Central memory CD8-positive, alpha-beta T cell (primary cell): ENCODE results near the gene LIMK2.
"Not testable (repeated sequence)": the region's sequence is repeated elsewhere in the genome, so short reads cannot be mapped to it uniquely, and the experiment has no call there.

Experiments used
- ATAC-seq: fragments of 150-1000 bp; cut with Tn5 transposase; replicated peaks from 2 replicates; pipeline ENCODE4 v1.10.0; 2022; ENCODE audit warnings: mild to moderate bottlenecking, moderate FRiP score, moderate number of reproducible peaks; ENCODE audit not compliant: poor library complexity, severe bottlenecking; ENCODE audit errors: extremely low read depth
- DNase-seq, 2 donors: peaks; one replicate each; pipeline ENCODE4 v3.0.0; 2021; ENCODE audit warnings: low spot score in 2 of 2
- H3K27ac Mint-ChIP-seq: one replicate; pipeline ENCODE4 v1.8.0; 2022; ENCODE audit warnings: low read depth, mild to moderate bottlenecking, moderate library complexity, mixed read lengths
- H3K27me3 Mint-ChIP-seq: one replicate; pipeline ENCODE4 v1.8.0; 2022; ENCODE audit warnings: mixed read lengths
- H3K36me3 Mint-ChIP-seq: one replicate; pipeline ENCODE4 v1.8.0; 2022; ENCODE audit warnings: mild to moderate bottlenecking, moderate library complexity, mixed read lengths; ENCODE audit not compliant: insufficient read depth
- H3K4me1 Mint-ChIP-seq: one replicate; pipeline ENCODE4 v1.8.0; 2022; ENCODE audit warnings: mixed read lengths
- H3K4me3 Mint-ChIP-seq: one replicate; pipeline ENCODE4 v1.8.0; 2022; ENCODE audit warnings: mild to moderate bottlenecking, moderate library complexity, mixed read lengths
- H3K9me3 Mint-ChIP-seq: one replicate; pipeline ENCODE4 v1.8.0; 2022; ENCODE audit warnings: mixed read lengths

Gene LIMK2

GRCh38 chr22:31295360-31295759 is 83.3 kb downstream of the LIMK2 start:
- H3K27ac Mint-ChIP-seq, result no peak overlapping the region
- no peaks in the 10 kb centered on the region for H3K27me3 Mint-ChIP-seq
- ATAC-seq (no peak), DNase-seq (no peak)
- peaks cover 26% of the 10 kb centered on the region for H3K36me3 Mint-ChIP-seq
- peaks cover 41% of the 10 kb centered on the region for H3K4me1 Mint-ChIP-seq
- H3K4me3 Mint-ChIP-seq, result peak overlapping the region; percentile 51
- no peaks in the 10 kb centered on the region for H3K9me3 Mint-ChIP-seq

GRCh38 chr22:31295831-31296657 is 83.9 kb downstream of the LIMK2 start:
- H3K9me3 Mint-ChIP-seq, result no peaks in the 10 kb centered on the region
- H3K4me3 Mint-ChIP-seq, result peak overlapping the region; percentile 51
- DNase-seq, result no peak
- peaks cover 19% of the 10 kb centered on the region for H3K36me3 Mint-ChIP-seq
- no peak overlapping the region for H3K27ac Mint-ChIP-seq
- no peaks in the 10 kb centered on the region for H3K27me3 Mint-ChIP-seq
- peaks cover 42% of the 10 kb centered on the region for H3K4me1 Mint-ChIP-seq
- ATAC-seq, result no peak

DNA sequence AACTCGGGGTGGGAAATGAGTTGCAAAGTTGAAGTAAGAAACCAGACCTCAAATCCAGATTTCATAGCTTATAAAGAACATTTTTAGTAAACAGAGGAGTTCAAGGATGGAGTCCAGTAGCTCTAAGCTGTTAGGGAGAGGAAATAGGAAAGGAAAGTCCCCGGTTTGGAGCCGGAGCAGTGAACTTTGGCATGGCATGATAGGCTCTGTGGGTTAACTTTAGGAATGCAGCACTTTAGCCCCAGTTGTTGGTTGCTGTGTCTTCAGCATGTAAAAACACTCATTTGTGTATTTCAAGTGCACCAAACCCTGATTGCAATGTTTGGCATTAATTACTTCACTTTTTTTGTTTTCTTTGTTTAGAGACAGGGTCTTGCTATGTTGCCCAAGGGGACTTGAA is 88.8 kb downstream of the LIMK2 start:
- peaks cover 3% of the 10 kb centered on the region for H3K36me3 Mint-ChIP-seq
- no peak overlapping the region for H3K27ac Mint-ChIP-seq
- H3K27me3 Mint-ChIP-seq, result no peaks in the 10 kb centered on the region
- peaks cover 28% of the 10 kb centered on the region for H3K4me1 Mint-ChIP-seq
- DNase-seq (no peak), ATAC-seq (no peak)
- no peak overlapping the region for H3K4me3 Mint-ChIP-seq
- no peaks in the 10 kb centered on the region for H3K9me3 Mint-ChIP-seq

- no peak for DNase-seq
- H3K27ac Mint-ChIP-seq, result no peak overlapping the region
- H3K9me3 Mint-ChIP-seq, result no peaks in the 10 kb centered on the region
- peaks cover 3% of the 10 kb centered on the region for H3K36me3 Mint-ChIP-seq
- no peaks in the 10 kb centered on the region for H3K27me3 Mint-ChIP-seq
- no peak overlapping the region for H3K4me3 Mint-ChIP-seq
- ATAC-seq, result no peak
- peaks cover 23% of the 10 kb centered on the region for H3K4me1 Mint-ChIP-seq
These were observed 89.9 kb downstream of the LIMK2 start for GRCh38 chr22:31302006-31302405.

DNA sequence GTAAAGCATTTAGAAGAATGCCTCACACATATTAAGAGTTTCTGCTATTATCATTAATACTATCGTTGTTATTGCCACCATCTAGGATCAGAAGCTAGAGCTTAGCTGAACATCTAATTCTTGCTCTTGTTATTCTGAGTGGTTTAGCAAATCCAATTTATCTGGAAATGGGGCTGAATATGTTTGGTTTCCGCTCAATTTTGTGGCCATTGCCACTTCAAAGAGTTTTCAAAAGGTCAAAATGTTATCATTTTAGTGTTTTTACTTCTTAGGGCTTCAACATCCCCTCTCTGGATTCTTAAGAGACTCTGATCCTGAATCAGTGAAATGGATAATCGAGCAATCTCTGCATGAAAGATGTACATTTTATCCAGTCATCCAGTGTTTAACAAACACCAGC is 90.4 kb downstream of the LIMK2 start:
- ATAC-seq, result no peak

DNA sequence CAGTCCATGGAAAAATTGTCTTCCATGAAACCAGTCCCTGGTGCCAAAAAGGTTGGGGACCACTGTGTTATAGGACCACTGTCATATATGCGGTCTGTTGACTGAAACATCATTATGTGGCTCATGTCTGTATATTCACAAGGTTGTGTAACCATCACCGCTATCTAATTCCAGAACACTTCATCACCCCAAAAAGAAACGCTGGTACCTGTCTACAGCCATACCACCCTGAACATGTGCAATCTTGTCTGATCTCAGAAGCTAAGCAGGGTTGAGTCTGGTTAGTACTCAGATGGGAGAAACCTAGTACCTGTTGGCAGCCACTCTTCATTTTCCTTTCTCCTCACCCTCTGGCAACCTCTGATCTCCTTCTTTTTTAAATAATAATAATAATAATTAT is 93.1 kb downstream of the LIMK2 start:
- no peak for DNase-seq
- peaks cover 29% of the 10 kb centered on the region for H3K4me1 Mint-ChIP-seq
- H3K27me3 Mint-ChIP-seq, result no peaks in the 10 kb centered on the region
- peaks cover 5% of the 10 kb centered on the region for H3K36me3 Mint-ChIP-seq
- no peak for ATAC-seq
- no peak overlapping the region for H3K27ac Mint-ChIP-seq
- no peak overlapping the region for H3K4me3 Mint-ChIP-seq
- no peaks in the 10 kb centered on the region for H3K9me3 Mint-ChIP-seq

More for the DNA sequence above, 90.4 kb downstream of the LIMK2 start:
- H3K4me3 Mint-ChIP-seq, result no peak overlapping the region
- no peak for DNase-seq
- peaks cover 3% of the 10 kb centered on the region for H3K36me3 Mint-ChIP-seq
- H3K27ac Mint-ChIP-seq, result no peak overlapping the region
- no peaks in the 10 kb centered on the region for H3K27me3 Mint-ChIP-seq
- no peaks in the 10 kb centered on the region for H3K9me3 Mint-ChIP-seq
- peaks cover 23% of the 10 kb centered on the region for H3K4me1 Mint-ChIP-seq

GRCh38 chr22:31308181-31308580 is 96.1 kb downstream of the LIMK2 start:
- ATAC-seq, result no peak
- H3K4me3 Mint-ChIP-seq, result no peak overlapping the region
- no peaks in the 10 kb centered on the region for H3K9me3 Mint-ChIP-seq
- H3K36me3 Mint-ChIP-seq, result peaks cover 8% of the 10 kb centered on the region
- no peak for DNase-seq
- peaks cover 17% of the 10 kb centered on the region for H3K4me1 Mint-ChIP-seq
- no peak overlapping the region for H3K27ac Mint-ChIP-seq
- no peaks in the 10 kb centered on the region for H3K27me3 Mint-ChIP-seq

GRCh38 chr22:31313366-31314147 is 101.5 kb downstream of the LIMK2 start:
- ATAC-seq, result peak; percentile 46

DNA sequence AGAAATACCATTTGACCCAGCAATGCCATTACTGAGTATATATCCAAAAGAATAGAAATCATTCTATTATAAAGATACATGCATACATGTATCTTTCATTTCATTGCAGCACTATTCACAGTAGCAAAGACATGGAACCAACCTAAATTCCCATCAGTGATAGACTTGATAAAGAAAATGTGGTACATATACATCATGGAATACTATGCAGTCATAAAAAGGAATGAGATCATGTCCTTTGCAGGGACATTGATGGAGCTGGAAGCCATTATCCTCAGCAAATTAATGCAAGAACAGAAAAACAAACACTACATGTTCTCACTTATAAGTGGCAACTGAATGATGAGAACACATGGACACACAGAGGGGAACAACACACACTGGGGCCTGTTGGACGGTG is 102.1 kb downstream of the LIMK2 start:
- ATAC-seq, H3K4me1 Mint-ChIP-seq, DNase-seq, H3K27me3 Mint-ChIP-seq, H3K27ac Mint-ChIP-seq, H3K36me3 Mint-ChIP-seq, H3K9me3 Mint-ChIP-seq, H3K4me3 Mint-ChIP-seq: not testable (repeated sequence)

More at GRCh38 chr22:31313366-31314147, 101.5 kb downstream of the LIMK2 start:
- Mint-ChIP-seq H3K9me3 (no peaks in the 10 kb centered on the region), H3K36me3 (peaks cover 8% of the 10 kb centered on the region), H3K27me3 (no peaks in the 10 kb centered on the region), H3K27ac (peak overlapping the region; percentile 29), H3K4me3 (no peak overlapping the region), H3K4me1 (peaks cover 7% of the 10 kb centered on the region)
- peak; percentile 45 to 56 for DNase-seq

DNA sequence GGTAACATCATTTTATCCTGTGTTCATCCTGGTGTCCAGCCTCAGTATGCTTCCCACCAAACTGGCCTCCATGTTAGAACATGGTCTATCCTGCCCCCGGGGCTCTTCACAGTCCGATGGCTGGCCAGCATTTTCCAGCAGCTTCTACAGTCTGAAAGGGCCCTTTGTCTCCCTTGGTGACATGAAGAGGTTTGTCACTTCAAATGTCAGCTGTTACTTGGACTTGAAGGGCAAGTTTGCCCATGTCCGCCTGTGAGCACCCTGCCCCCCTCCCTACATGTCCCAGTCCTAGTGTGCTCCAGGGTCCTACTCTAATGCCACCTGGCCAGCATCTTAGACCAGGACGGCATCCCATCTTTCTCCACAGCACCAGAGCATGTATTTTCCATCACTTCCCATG is 109.3 kb downstream of the LIMK2 start:
- Mint-ChIP-seq H3K9me3 (no peaks in the 10 kb centered on the region), H3K27ac (no peak overlapping the region)

DNA sequence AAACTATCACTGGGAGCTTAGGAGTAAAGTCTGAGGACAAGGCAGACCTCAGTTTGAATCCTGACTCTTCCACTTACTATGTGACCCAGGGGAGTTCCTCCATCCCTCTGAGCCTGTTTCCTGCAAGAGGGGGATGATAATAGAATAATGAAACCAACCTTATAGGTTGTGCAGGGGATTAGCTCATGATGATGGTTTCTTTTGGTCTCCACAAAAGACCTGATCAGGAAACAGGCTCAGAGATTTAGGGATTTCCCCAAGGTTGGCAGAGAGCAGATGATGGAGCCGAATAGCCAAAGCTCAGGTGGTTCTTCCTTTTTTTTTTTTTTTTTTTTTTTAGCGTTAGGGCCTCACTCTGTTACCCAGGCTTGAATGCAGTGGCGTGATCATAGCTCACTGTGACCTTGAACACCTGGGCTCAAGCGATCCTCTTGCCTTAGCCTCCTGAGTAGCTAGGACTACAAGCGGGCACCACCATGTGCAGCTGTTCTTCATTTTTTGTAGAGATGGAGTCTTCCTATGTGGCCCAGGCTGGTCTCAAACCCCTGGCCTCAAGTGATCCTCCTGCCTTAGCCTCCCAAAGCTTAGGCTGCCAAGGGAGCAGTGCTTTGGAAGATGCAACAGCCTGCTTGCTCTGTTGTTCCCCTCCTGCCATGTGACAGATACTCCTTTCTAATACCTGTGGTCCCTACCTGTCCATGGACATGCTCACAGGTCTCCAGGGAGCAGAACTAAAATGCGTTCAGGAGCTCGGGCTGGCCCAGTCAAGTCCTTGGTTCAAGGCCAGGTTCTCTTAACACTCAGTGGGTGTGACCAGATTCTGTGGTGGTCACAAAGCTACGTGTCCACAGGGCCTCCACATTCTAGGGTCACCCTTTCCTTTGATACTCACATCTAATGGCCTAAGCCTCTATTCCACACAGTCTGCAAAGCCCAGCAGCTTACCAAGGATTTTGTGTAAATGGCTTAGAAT is 111.8 kb downstream of the LIMK2 start:
- peaks cover 42% of the 10 kb centered on the region for H3K36me3 Mint-ChIP-seq
- H3K27me3 Mint-ChIP-seq, result no peaks in the 10 kb centered on the region
- ATAC-seq, result no peak
- no peak for DNase-seq
- H3K4me3 Mint-ChIP-seq, result no peak overlapping the region
- no peaks in the 10 kb centered on the region for H3K4me1 Mint-ChIP-seq
- no peaks in the 10 kb centered on the region for H3K9me3 Mint-ChIP-seq
- no peak overlapping the region for H3K27ac Mint-ChIP-seq

More for the DNA sequence above, 109.3 kb downstream of the LIMK2 start:
- Mint-ChIP-seq H3K4me3 (no peak overlapping the region), H3K4me1 (no peaks in the 10 kb centered on the region), H3K36me3 (peaks cover 32% of the 10 kb centered on the region), H3K27me3 (no peaks in the 10 kb centered on the region)
- DNase-seq, result no peak
- no peak for ATAC-seq

- Mint-ChIP-seq H3K4me1 (peaks cover 6% of the 10 kb centered on the region), H3K36me3 (peaks cover 56% of the 10 kb centered on the region), H3K27ac (no peak overlapping the region), H3K4me3 (no peak overlapping the region), H3K27me3 (no peaks in the 10 kb centered on the region), H3K9me3 (no peaks in the 10 kb centered on the region)
- ATAC-seq, result no peak
- no peak for DNase-seq
These were observed 114.8 kb downstream of the LIMK2 start for GRCh38 chr22:31326877-31327276.
